Measurements from ENCODE around the gene ZSWIM3.
A peak's percentile ranks its signal among the peaks of the same experiment; 100 is the strongest.

GRCh38 chr20:45848969-45849582 is 8.3 kb upstream of the ZSWIM3 start:
- TF ChIP-seq CTCF (IDR thresholded peaks at IDR 0.05) (no peak), POLR2A (IDR thresholded peaks at IDR 0.05) (peak in 1 of 2 donors; percentile 38)
